Breast epithelium (tissue), 4 donors: ENCODE measurements around the gene SMG7. TPM values are rescaled to one million over a fixed set of nuclear protein-coding genes. Genes with fewer than 3 reads are reported as not detected.

Experiments
- DNase-seq, 2 donors: peaks; one replicate each; pipeline ENCODE4 v3.0.0-alpha.2; 2019; ENCODE audit warnings: low spot score in 2 of 2
- H3K27ac ChIP-seq, 2 donors: fragments of 200-600 bp; sonication (generic) in 1 of 2; one replicate each; pipeline ENCODE4 v1.5.1; 2016 to 2019; ENCODE audit warnings: mild to moderate bottlenecking in 1 of 2
- H3K27me3 ChIP-seq, 2 donors: fragments of 200-600 bp; sonication (generic) in 1 of 2; one replicate each; pipeline versions ENCODE4 v1.5.1 to v1.6.0; 2017 to 2019; ENCODE audit warnings: control low read depth in 1 of 2, mild to moderate bottlenecking in 1 of 2
- H3K36me3 ChIP-seq: fragments of 200-600 bp; one replicate; pipeline ENCODE4 v1.5.1; 2019
- H3K4me1 ChIP-seq, 2 donors: fragments of 200-600 bp; sonication (generic); one replicate each; pipeline ENCODE4 v1.5.1; 2016 to 2019; ENCODE audit warnings: control low read depth in 1 of 2
- H3K4me3 ChIP-seq, 3 donors: fragments of 200-600 bp; sonication (generic); 1 replicate in 2 of 3; 2 replicates in 1 of 3; pipeline ENCODE4 v1.5.1; 2016 to 2019; ENCODE audit warnings: mild to moderate bottlenecking in 3 of 3, moderate library complexity in 2 of 3
- H3K9me3 ChIP-seq, 2 donors: fragments of 200-600 bp; sonication (generic) in 1 of 2; one replicate each; pipeline ENCODE4 v1.5.1; 2016 to 2019; ENCODE audit warnings: control low read depth in 1 of 2
- POLR2A ChIP-seq: fragments of 450-650 bp; IDR thresholded peaks from one replicate; pipeline ENCODE4 v1.6.1; 2016; ENCODE audit warnings: antibody characterized with exemption, mild to moderate bottlenecking, moderate library complexity
- POLR2AphosphoS5 ChIP-seq, 3 donors: sonication (generic); formaldehyde crosslinking; IDR thresholded peaks; one replicate each; pipeline ENCODE4 v1.6.1; 2017; ENCODE audit warnings: antibody characterized with exemption in 3 of 3
- intact Hi-C: fragments of 100-400 bp; cut with DNase I; formaldehyde crosslinking; loops from one replicate; pipeline ENCODE4 v1.15.1; 2023; ENCODE audit warnings: low total_unique reads
- total RNA-seq, 3 donors: library from RNA; depleted of rRNA; stranded (reverse); fragments of >200 nt; gene quantifications; one replicate each; pipeline ENCODE4 v1.1.0, GENCODE V29; 2016
- TF ChIP-seq, protein P1 (sequence below), 3 donors: fragments of 450-650 bp; IDR thresholded peaks; one replicate each; pipeline ENCODE4 v1.5.1; 2016 to 2017; ENCODE audit warnings: antibody characterized with exemption in 3 of 3, mild to moderate bottlenecking in 3 of 3, moderate library complexity in 3 of 3

Gene SMG7
- total RNA-seq, 3 donors from 2014 or later: 34.6 to 46.5 (median 43.3) TPM

- no peaks in the 10 kb centered on the region for H3K9me3 ChIP-seq
Measured at GRCh38 chr1:183595537-183595936, 123.2 kb downstream of the SMG7 start.

GRCh38 chr1:183596500-183596899, 124.2 kb downstream of the SMG7 start:
- H3K27ac ChIP-seq: no peak overlapping the region
- intact Hi-C loops: no loop called here
- TF ChIP-seq POLR2AphosphoS5 (IDR thresholded peaks at IDR 0.05) (no peak), POLR2A (no peak)
- TF ChIP-seq, protein P1, sequence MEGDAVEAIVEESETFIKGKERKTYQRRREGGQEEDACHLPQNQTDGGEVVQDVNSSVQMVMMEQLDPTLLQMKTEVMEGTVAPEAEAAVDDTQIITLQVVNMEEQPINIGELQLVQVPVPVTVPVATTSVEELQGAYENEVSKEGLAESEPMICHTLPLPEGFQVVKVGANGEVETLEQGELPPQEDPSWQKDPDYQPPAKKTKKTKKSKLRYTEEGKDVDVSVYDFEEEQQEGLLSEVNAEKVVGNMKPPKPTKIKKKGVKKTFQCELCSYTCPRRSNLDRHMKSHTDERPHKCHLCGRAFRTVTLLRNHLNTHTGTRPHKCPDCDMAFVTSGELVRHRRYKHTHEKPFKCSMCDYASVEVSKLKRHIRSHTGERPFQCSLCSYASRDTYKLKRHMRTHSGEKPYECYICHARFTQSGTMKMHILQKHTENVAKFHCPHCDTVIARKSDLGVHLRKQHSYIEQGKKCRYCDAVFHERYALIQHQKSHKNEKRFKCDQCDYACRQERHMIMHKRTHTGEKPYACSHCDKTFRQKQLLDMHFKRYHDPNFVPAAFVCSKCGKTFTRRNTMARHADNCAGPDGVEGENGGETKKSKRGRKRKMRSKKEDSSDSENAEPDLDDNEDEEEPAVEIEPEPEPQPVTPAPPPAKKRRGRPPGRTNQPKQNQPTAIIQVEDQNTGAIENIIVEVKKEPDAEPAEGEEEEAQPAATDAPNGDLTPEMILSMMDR (IDR thresholded peaks at IDR 0.05): no peak
- H3K4me1 ChIP-seq: no peaks in the 10 kb centered on the region
- H3K9me3 ChIP-seq: no peaks in the 10 kb centered on the region
- H3K4me3 ChIP-seq: no peak overlapping the region
- no peaks in the 10 kb centered on the region for H3K27me3 ChIP-seq
- no peaks in the 10 kb centered on the region for H3K36me3 ChIP-seq
- DNase-seq: no peak

More at GRCh38 chr1:183595537-183595936, 123.2 kb downstream of the SMG7 start:
- TF ChIP-seq, protein P1 (IDR thresholded peaks at IDR 0.05): no peak
- no peak for TF ChIP-seq POLR2AphosphoS5 (IDR thresholded peaks at IDR 0.05)
- TF ChIP-seq POLR2A: no peak
- no peaks in the 10 kb centered on the region for H3K4me1 ChIP-seq
- H3K27ac ChIP-seq: no peak overlapping the region
- intact Hi-C loops: no loop called here
- no peak overlapping the region for H3K4me3 ChIP-seq
- H3K36me3 ChIP-seq: no peaks in the 10 kb centered on the region
- H3K27me3 ChIP-seq: no peaks in the 10 kb centered on the region
- no peak for DNase-seq

- DNase-seq: no peak
- Histone ChIP-seq H3K9me3 (no peaks in the 10 kb centered on the region), H3K4me1 (no peaks in the 10 kb centered on the region), H3K36me3 (no peaks in the 10 kb centered on the region), H3K27ac (no peak overlapping the region), H3K4me3 (no peak overlapping the region), H3K27me3 (no peaks in the 10 kb centered on the region)
- no peak for TF ChIP-seq POLR2AphosphoS5 (IDR thresholded peaks at IDR 0.05)
- TF ChIP-seq, protein P1 (IDR thresholded peaks at IDR 0.05): no peak
- TF ChIP-seq POLR2A: no peak
- intact Hi-C loops: no loop called here
Measured at GRCh38 chr1:183597656-183598347, 125.5 kb downstream of the SMG7 start.

DNA sequence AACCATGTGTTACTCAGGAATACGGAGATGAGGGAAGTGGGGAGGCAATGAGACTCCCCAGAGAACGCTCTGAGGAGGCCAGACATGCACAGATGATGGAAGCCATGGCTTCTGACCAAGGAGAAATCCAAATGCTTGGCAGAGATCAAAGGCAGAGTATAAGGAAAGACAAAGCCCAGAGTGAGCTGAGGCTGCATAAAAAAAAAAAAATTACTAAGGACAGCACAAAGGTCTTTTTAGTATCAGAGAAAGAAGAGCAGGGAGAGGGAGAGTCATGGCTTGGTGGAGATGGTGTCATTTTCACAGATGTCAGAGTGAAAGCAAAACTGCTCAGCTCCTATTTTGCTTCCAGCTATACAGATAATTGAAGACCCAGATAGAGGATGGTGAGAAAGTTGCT, 126.1 kb downstream of the SMG7 start:
- Histone ChIP-seq H3K4me3 (no peak overlapping the region), H3K27me3 (no peaks in the 10 kb centered on the region), H3K4me1 (no peaks in the 10 kb centered on the region), H3K27ac (no peak overlapping the region), H3K36me3 (no peaks in the 10 kb centered on the region), H3K9me3 (no peaks in the 10 kb centered on the region)
- DNase-seq: no peak
- no peak for TF ChIP-seq POLR2A
- intact Hi-C loops: no loop called here

GRCh38 chr1:183600136-183600535, 127.8 kb downstream of the SMG7 start:
- no peaks in the 10 kb centered on the region for H3K36me3 ChIP-seq
- no peak for DNase-seq
- H3K27me3 ChIP-seq: no peaks in the 10 kb centered on the region
- TF ChIP-seq POLR2AphosphoS5 (IDR thresholded peaks at IDR 0.05): peak in 1 of 3 donors; percentile 48
- TF ChIP-seq POLR2A: no peak
- intact Hi-C loops: no loop called here
- H3K4me3 ChIP-seq: no peak overlapping the region
- no peaks in the 10 kb centered on the region for H3K4me1 ChIP-seq
- H3K9me3 ChIP-seq: no peaks in the 10 kb centered on the region
- no peak overlapping the region for H3K27ac ChIP-seq

DNA sequence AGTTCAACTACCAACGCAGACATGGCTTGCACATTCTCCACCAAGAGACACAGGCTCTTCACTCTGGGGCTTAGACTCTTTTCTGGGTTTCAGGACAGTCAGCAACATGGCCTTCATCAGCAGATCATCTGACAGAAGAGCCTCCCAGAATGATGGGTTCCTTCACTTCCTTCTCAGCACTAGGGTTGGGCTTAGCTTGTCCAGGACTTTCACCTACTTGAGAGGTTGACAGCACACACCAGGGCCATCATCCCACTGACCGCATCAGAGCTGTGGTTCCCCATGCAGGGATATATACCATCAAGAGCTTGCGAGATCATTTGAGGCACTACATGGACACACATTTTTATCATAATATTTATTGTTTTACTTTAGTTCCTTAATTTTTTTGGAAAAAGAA, 128.3 kb downstream of the SMG7 start:
- no peaks in the 10 kb centered on the region for H3K9me3 ChIP-seq
- no peak for TF ChIP-seq POLR2AphosphoS5 (IDR thresholded peaks at IDR 0.05)
- TF ChIP-seq POLR2A: no peak
- TF ChIP-seq, protein P1 (IDR thresholded peaks at IDR 0.05): no peak
- DNase-seq: no peak
- no peak overlapping the region for H3K27ac ChIP-seq
- intact Hi-C loops: no loop called here
- H3K4me3 ChIP-seq: no peak overlapping the region
- no peaks in the 10 kb centered on the region for H3K27me3 ChIP-seq
- no peaks in the 10 kb centered on the region for H3K36me3 ChIP-seq
- no peaks in the 10 kb centered on the region for H3K4me1 ChIP-seq
